Neural cell (in vitro differentiated cells): ENCODE results near the gene TMEM117.

Experiments
- CTCF ChIP-seq: fragments of 450-650 bp; IDR thresholded peaks from 2 replicates; pipeline ENCODE4 v1.5.1; 2014; ENCODE audit warnings: antibody characterized with exemption, mild to moderate bottlenecking, moderate library complexity; ENCODE audit not compliant: poor library complexity, severe bottlenecking
- EP300 ChIP-seq: fragments of 450-650 bp; conservative IDR thresholded peaks from 2 replicates; pipeline ENCODE4 v1.6.1; 2014; ENCODE audit warnings: antibody characterized with exemption, mild to moderate bottlenecking, moderate library complexity; ENCODE audit not compliant: poor library complexity, severe bottlenecking
- EZH2 ChIP-seq: fragments of 200-600, 300-800 bp; shearing (Covaris generic), sonication (generic); IDR thresholded peaks from 2 replicates; pipeline ENCODE4 v1.6.1; 2014; ENCODE audit warnings: antibody characterized with exemption, low read length, borderline replicate concordance, mild to moderate bottlenecking; ENCODE audit not compliant: insufficient read depth, poor library complexity, severe bottlenecking
- POLR2AphosphoS5 ChIP-seq: IDR thresholded peaks from 2 replicates; pipeline ENCODE4 v1.6.1; 2012
- RAD21 ChIP-seq: fragments of 450-650 bp; conservative IDR thresholded peaks from 2 replicates; pipeline ENCODE4 v1.6.1; 2014; ENCODE audit warnings: antibody characterized with exemption, mild to moderate bottlenecking, moderate library complexity
- SMC3 ChIP-seq: fragments of 450-650 bp; conservative IDR thresholded peaks from 2 replicates; pipeline ENCODE4 v1.6.1; 2014; ENCODE audit warnings: antibody characterized with exemption, mild to moderate bottlenecking, moderate library complexity; ENCODE audit not compliant: poor library complexity
- TF ChIP-seq, protein P1 (sequence below): IDR thresholded peaks from 2 replicates; pipeline ENCODE4 v1.6.1; 2012; ENCODE audit warnings: borderline replicate concordance

DNA sequence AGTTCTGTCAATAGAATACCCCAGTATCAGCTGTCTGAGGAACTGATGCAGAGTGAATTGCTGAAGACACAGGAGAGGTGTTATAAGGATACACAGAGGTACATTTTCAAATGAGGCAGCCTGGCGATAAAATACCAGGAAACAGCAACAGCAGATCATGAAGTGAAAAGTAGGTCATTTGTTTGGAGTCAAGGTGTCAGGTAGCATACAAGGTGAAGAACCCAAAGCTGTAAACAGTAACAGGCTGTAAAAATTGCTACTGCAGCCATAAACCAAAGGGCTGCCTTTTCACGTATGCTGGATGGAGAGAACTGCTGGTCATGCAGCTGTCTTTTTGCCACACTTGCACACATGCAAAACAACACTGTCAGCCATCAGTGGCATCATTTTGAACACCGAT is 20.5 kb upstream of the TMEM117 start:
- TF ChIP-seq CTCF (no peak), EZH2 (no peak), EP300 (no peak), POLR2AphosphoS5 (no peak), RAD21 (no peak), SMC3 (no peak)
- TF ChIP-seq, protein P1, sequence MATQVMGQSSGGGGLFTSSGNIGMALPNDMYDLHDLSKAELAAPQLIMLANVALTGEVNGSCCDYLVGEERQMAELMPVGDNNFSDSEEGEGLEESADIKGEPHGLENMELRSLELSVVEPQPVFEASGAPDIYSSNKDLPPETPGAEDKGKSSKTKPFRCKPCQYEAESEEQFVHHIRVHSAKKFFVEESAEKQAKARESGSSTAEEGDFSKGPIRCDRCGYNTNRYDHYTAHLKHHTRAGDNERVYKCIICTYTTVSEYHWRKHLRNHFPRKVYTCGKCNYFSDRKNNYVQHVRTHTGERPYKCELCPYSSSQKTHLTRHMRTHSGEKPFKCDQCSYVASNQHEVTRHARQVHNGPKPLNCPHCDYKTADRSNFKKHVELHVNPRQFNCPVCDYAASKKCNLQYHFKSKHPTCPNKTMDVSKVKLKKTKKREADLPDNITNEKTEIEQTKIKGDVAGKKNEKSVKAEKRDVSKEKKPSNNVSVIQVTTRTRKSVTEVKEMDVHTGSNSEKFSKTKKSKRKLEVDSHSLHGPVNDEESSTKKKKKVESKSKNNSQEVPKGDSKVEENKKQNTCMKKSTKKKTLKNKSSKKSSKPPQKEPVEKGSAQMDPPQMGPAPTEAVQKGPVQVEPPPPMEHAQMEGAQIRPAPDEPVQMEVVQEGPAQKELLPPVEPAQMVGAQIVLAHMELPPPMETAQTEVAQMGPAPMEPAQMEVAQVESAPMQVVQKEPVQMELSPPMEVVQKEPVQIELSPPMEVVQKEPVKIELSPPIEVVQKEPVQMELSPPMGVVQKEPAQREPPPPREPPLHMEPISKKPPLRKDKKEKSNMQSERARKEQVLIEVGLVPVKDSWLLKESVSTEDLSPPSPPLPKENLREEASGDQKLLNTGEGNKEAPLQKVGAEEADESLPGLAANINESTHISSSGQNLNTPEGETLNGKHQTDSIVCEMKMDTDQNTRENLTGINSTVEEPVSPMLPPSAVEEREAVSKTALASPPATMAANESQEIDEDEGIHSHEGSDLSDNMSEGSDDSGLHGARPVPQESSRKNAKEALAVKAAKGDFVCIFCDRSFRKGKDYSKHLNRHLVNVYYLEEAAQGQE: no peak
